Mesenchymal stem cell (in vitro differentiated cells and primary cell): ENCODE measurements around the gene MCM6.

Experiments used
- DNase-seq: peaks from one replicate; pipeline ENCODE4 v3.0.0-alpha.2; 2013
- H2AFZ ChIP-seq: one replicate; pipeline ENCODE4 v1.6.1; 2013; ENCODE audit warnings: low read depth, mild to moderate bottlenecking, control low read depth, inconsistent platforms, low read length, moderate library complexity
- H2AK5ac ChIP-seq: 2 replicates; pipeline ENCODE4 v1.6.1; 2013; ENCODE audit warnings: low read length, moderate library complexity, mild to moderate bottlenecking, inconsistent platforms; ENCODE audit not compliant: severe bottlenecking
- H2BK120ac ChIP-seq: one replicate; pipeline ENCODE4 v1.6.1; 2013; ENCODE audit warnings: low read depth, mild to moderate bottlenecking, inconsistent platforms, low read length, moderate library complexity
- H2BK12ac ChIP-seq, 2 experiments: one replicate each; pipeline ENCODE4 v1.6.1; 2013; ENCODE audit warnings: inconsistent platforms in 2 of 2, low read length in 2 of 2, mild to moderate bottlenecking in 2 of 2, moderate library complexity in 2 of 2, control low read depth in 1 of 2
- H2BK15ac ChIP-seq: one replicate; pipeline ENCODE4 v1.6.1; 2013; ENCODE audit warnings: mild to moderate bottlenecking, low read depth, inconsistent platforms; ENCODE audit not compliant: poor library complexity, severe bottlenecking
- H2BK5ac ChIP-seq: 2 replicates; pipeline ENCODE4 v1.6.1; 2013; ENCODE audit warnings: low read depth, mild to moderate bottlenecking, low read length, control low read depth, inconsistent platforms; ENCODE audit not compliant: poor library complexity, severe bottlenecking
- H3K14ac ChIP-seq, 2 experiments: one replicate each; pipeline ENCODE4 v1.6.1; 2013; ENCODE audit warnings: inconsistent platforms in 2 of 2, low read length in 2 of 2, control low read depth in 1 of 2, mild to moderate bottlenecking in 1 of 2, moderate library complexity in 1 of 2
- H3K18ac ChIP-seq, 2 experiments: one replicate each; pipeline ENCODE4 v1.6.1; 2013; ENCODE audit warnings: inconsistent platforms in 2 of 2, low read length in 2 of 2, control low read depth in 1 of 2, low read depth in 1 of 2, mild to moderate bottlenecking in 1 of 2
- H3K23ac ChIP-seq, 2 experiments: one replicate each; pipeline ENCODE4 v1.6.1; 2013; ENCODE audit warnings: inconsistent platforms in 2 of 2, low read length in 2 of 2, mild to moderate bottlenecking in 2 of 2, moderate library complexity in 2 of 2, control low read depth in 1 of 2
- H3K27ac ChIP-seq: 2 replicates; pipeline ENCODE4 v1.5.1; 2013; ENCODE audit warnings: mild to moderate bottlenecking, moderate library complexity, low read length, control low read depth, inconsistent platforms; ENCODE audit not compliant: poor library complexity, severe bottlenecking
- H3K27me3 ChIP-seq, 2 experiments: 2 replicates each; pipeline versions ENCODE4 v1.6.1 to v1.7.0; 2013; ENCODE audit warnings: low read length in 2 of 2, mild to moderate bottlenecking in 2 of 2, moderate library complexity in 2 of 2, control low read depth in 1 of 2, inconsistent platforms in 1 of 2; ENCODE audit not compliant: control insufficient read depth in 1 of 2, insufficient read depth in 1 of 2
- H3K36me3 ChIP-seq, 2 experiments: 2 replicates each; pipeline versions ENCODE4 v1.6.1 to v1.7.0; 2013; ENCODE audit warnings: low read length in 2 of 2, control low read depth in 1 of 2, inconsistent platforms in 1 of 2, low read depth in 1 of 2, mild to moderate bottlenecking in 1 of 2; ENCODE audit not compliant: insufficient read depth in 2 of 2, control insufficient read depth in 1 of 2
- H3K4ac ChIP-seq, 2 experiments: one replicate each; pipeline ENCODE4 v1.6.1; 2013; ENCODE audit warnings: inconsistent platforms in 2 of 2, low read length in 2 of 2, mild to moderate bottlenecking in 2 of 2, moderate library complexity in 2 of 2, control low read depth in 1 of 2, low read depth in 1 of 2
- H3K4me1 ChIP-seq: 2 replicates; pipeline ENCODE4 v1.6.1; 2013; ENCODE audit warnings: low read depth, low read length, control low read depth; ENCODE audit not compliant: control insufficient read depth, insufficient read depth
- H3K4me2 ChIP-seq: 2 replicates; pipeline ENCODE4 v1.6.1; 2013; ENCODE audit warnings: low read length, mild to moderate bottlenecking, inconsistent platforms; ENCODE audit not compliant: poor library complexity, severe bottlenecking
- H3K4me3 ChIP-seq, 2 experiments: 2 replicates each; pipeline versions ENCODE4 v1.5.1 to v1.7.0; 2013; ENCODE audit warnings: low read length in 2 of 2, mild to moderate bottlenecking in 2 of 2, control low read depth in 1 of 2, low read depth in 1 of 2; ENCODE audit not compliant: insufficient read depth in 1 of 2
- H3K79me1 ChIP-seq: replicated peaks from 2 replicates; pipeline ENCODE4 v1.6.1; 2013; ENCODE audit warnings: mild to moderate bottlenecking, control low read depth, low read length, inconsistent platforms; ENCODE audit not compliant: poor library complexity, severe bottlenecking
- H3K9ac ChIP-seq: 2 replicates; pipeline ENCODE4 v1.7.0; 2013; ENCODE audit warnings: mild to moderate bottlenecking, low read length, moderate library complexity
- H3K9me3 ChIP-seq: 2 replicates; pipeline ENCODE4 v1.7.0; 2013; ENCODE audit warnings: mild to moderate bottlenecking, low read length; ENCODE audit not compliant: control insufficient read depth
- H4K8ac ChIP-seq: one replicate; pipeline ENCODE4 v1.6.1; 2013; ENCODE audit warnings: inconsistent platforms, mild to moderate bottlenecking, low read length, moderate library complexity
- H4K91ac ChIP-seq: one replicate; pipeline ENCODE4 v1.6.1; 2013; ENCODE audit warnings: mild to moderate bottlenecking, low read length, inconsistent platforms
- WGBS: methylation state at CpG from one replicate; pipeline ENCODE4 v1.1.7; 2013; ENCODE audit warnings: mixed read lengths; 5-methylcytosine and 5-hydroxymethylcytosine counted together

MCM6 gene

DNA sequence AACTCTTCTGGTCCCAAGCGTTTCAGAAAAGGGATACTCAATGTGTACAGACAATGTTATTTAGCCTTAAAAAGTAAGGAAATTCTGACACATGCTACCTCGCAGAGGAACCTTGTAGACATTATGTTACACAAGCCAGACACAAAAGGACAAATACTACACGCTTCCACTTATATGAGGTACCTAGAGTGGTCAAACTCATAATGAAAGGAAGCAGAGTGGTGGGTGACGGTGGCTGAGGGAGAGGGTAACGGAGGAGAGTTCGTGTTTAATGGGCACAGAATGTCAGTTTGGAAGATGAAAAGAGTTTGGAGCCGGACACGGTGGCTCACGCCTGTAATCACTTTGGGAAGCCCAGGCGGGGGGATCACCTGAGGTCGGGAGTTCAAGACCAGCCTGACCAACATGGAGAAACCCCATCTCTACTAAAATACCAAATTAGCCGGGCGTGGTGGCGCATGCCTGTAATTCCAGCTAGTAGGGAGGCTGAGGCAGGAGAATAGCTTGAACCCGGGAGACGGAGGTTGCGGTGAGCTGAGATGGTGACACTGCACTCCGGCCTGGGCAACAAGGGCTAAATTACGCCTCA is 1.4 kb downstream of the MCM6 start:
- peak overlapping the region; percentile 73 for H3K4me2 ChIP-seq
- 77% methylated on average over 16 of the region's 19 CpGs for WGBS
- H3K23ac ChIP-seq, result peak overlapping the region in 1 of 2 experiments; percentile 59
- peak overlapping the region in 1 of 2 experiments; percentile 92 for H3K4me3 ChIP-seq
- DNase-seq, result no peak
- H2AK5ac ChIP-seq, result no peak overlapping the region
- no peaks in the 10 kb centered on the region for H3K27me3 ChIP-seq
- H2AFZ ChIP-seq, result no peak overlapping the region
- H4K91ac ChIP-seq, result no peak overlapping the region
- peaks cover 13% of the 10 kb centered on the region for H3K79me1 ChIP-seq
- no peak overlapping the region for H2BK120ac ChIP-seq
- peaks cover 10% of the 10 kb centered on the region for H3K4me1 ChIP-seq
- no peak overlapping the region for H3K18ac ChIP-seq
- peaks cover 0 to 21% of the 10 kb centered on the region in 2 experiments for H3K36me3 ChIP-seq
- H4K8ac ChIP-seq, result no peak overlapping the region
- no peak overlapping the region for H2BK12ac ChIP-seq
- no peak overlapping the region for H2BK15ac ChIP-seq
- H3K27ac ChIP-seq, result no peak overlapping the region
- H3K9ac ChIP-seq, result peak overlapping the region; percentile 92
- H3K14ac ChIP-seq, result no peak overlapping the region
- H3K9me3 ChIP-seq, result no peaks in the 10 kb centered on the region
- H2BK5ac ChIP-seq, result no peak overlapping the region
- H3K4ac ChIP-seq, result no peak overlapping the region

DNA sequence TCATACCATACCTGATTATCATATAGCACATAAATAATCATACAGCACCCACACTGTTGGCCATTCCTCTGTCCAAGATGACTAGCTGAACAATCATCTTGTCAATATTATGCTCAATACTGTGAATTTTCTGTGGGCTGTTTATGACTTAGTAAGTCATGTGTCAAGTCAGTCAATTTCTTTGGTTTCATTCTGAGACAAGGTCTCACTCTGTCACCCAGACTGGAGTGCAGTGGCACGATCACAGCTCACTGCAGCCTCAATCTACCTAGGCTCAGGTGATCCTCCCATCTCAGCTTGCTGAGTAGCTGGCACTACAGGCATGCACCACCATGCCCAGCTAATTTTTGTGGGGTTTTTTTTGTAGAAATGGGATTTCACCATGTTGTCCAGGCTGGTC is 5.7 kb downstream of the MCM6 start:
- H3K9me3 ChIP-seq, result no peaks in the 10 kb centered on the region
- no peak overlapping the region for H3K27ac ChIP-seq
- H2BK5ac ChIP-seq, result no peak overlapping the region
- no peak overlapping the region for H2AFZ ChIP-seq
- no peak overlapping the region for H3K18ac ChIP-seq
- peaks cover 16% of the 10 kb centered on the region for H3K79me1 ChIP-seq
- H3K9ac ChIP-seq, result no peak overlapping the region
- no peak overlapping the region for H2AK5ac ChIP-seq
- 92% methylated on average over 1 of the region's 1 CpG for WGBS
- H2BK120ac ChIP-seq, result no peak overlapping the region
- H4K91ac ChIP-seq, result no peak overlapping the region
- H3K4me2 ChIP-seq, result no peak overlapping the region
- no peak overlapping the region for H2BK15ac ChIP-seq
- H3K36me3 ChIP-seq, result peaks cover 5 to 52% of the 10 kb centered on the region in 2 experiments
- H2BK12ac ChIP-seq, result no peak overlapping the region
- no peak overlapping the region for H3K23ac ChIP-seq
- no peak for DNase-seq
- H3K4ac ChIP-seq, result no peak overlapping the region
- peaks cover 7% of the 10 kb centered on the region for H3K4me1 ChIP-seq
- H3K4me3 ChIP-seq, result no peak overlapping the region
- H4K8ac ChIP-seq, result no peak overlapping the region
- no peaks in the 10 kb centered on the region for H3K27me3 ChIP-seq
- no peak overlapping the region for H3K14ac ChIP-seq

DNA sequence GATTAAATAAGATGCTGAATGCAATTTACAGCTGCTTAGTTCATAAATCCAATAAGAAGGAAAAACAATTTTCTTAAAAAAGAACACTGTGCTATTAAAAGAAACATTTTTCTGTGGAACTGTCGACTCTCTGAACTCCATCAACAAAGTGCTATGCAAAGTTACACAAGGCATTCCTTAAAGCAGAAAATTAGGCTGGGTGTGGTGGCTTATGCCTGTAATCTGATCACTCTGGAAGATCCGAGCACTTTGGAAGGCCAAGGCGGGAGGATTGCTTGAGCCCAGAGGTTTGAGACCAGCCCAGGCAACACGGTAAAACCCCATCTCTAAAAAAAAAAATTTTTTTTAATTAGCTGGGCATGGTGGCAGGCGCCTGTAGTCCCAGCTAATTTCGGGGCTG is 13.0 kb downstream of the MCM6 start:
- Histone ChIP-seq H3K4ac (no peak overlapping the region), H2BK5ac (no peak overlapping the region), H3K4me2 (no peak overlapping the region), H3K18ac (no peak overlapping the region), H3K27ac (no peak overlapping the region), H3K27me3 (no peaks in the 10 kb centered on the region), H2AFZ (no peak overlapping the region), H3K4me3 (no peak overlapping the region), H3K4me1 (no peaks in the 10 kb centered on the region), H2BK15ac (no peak overlapping the region), H3K14ac (no peak overlapping the region), H3K79me1 (peaks cover 2% of the 10 kb centered on the region), H3K9me3 (no peaks in the 10 kb centered on the region), H2AK5ac (no peak overlapping the region), H2BK120ac (no peak overlapping the region), H3K36me3 (peaks cover 3 to 70% of the 10 kb centered on the region in 2 experiments), H3K23ac (no peak overlapping the region), H4K8ac (no peak overlapping the region), H3K9ac (no peak overlapping the region), H4K91ac (no peak overlapping the region), H2BK12ac (no peak overlapping the region)
- WGBS, result 90% methylated on average over 2 of the region's 6 CpGs
- no peak for DNase-seq

DNA sequence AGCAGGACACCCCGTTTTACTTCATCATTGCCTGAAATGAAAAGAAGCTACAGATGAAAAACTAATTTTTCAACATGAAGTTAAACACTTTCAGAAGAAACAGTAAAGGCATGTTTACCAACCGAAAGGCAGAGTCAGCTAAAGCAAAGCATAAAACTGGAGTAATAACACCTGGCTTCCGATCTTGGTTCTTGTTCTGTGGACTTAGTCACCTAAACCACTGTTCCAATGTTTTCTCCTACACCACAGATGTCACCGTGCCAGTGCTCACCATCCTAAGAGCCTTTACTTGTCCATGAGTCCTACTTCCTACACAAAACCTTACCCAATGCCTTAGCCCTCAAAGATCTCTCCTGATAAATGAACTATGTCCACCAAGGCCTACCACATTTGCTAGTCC is 13.5 kb downstream of the MCM6 start:
- Histone ChIP-seq H2BK120ac (no peak overlapping the region), H3K9me3 (no peaks in the 10 kb centered on the region), H3K4me3 (no peak overlapping the region), H4K91ac (no peak overlapping the region), H3K4ac (no peak overlapping the region), H3K23ac (no peak overlapping the region), H2AK5ac (no peak overlapping the region), H2AFZ (no peak overlapping the region), H3K14ac (no peak overlapping the region), H3K27me3 (no peaks in the 10 kb centered on the region), H3K4me1 (no peaks in the 10 kb centered on the region), H3K9ac (no peak overlapping the region), H2BK12ac (no peak overlapping the region), H2BK5ac (no peak overlapping the region), H4K8ac (no peak overlapping the region), H3K27ac (no peak overlapping the region), H3K4me2 (no peak overlapping the region), H3K79me1 (peaks cover 2% of the 10 kb centered on the region), H3K36me3 (peaks cover 3 to 70% of the 10 kb centered on the region in 2 experiments), H2BK15ac (no peak overlapping the region), H3K18ac (no peak overlapping the region)
- no peak for DNase-seq
- over 99% methylated on average over 4 of the region's 4 CpGs for WGBS
